Pons (tissue), 1 donor: ENCODE measurements around the gene RUBCN.

Source experiments
- DNase-seq: peaks from one replicate; pipeline ENCODE4 v3.0.0-alpha.2; 2016; ENCODE audit warnings: low spot score

RUBCN gene

DNA sequence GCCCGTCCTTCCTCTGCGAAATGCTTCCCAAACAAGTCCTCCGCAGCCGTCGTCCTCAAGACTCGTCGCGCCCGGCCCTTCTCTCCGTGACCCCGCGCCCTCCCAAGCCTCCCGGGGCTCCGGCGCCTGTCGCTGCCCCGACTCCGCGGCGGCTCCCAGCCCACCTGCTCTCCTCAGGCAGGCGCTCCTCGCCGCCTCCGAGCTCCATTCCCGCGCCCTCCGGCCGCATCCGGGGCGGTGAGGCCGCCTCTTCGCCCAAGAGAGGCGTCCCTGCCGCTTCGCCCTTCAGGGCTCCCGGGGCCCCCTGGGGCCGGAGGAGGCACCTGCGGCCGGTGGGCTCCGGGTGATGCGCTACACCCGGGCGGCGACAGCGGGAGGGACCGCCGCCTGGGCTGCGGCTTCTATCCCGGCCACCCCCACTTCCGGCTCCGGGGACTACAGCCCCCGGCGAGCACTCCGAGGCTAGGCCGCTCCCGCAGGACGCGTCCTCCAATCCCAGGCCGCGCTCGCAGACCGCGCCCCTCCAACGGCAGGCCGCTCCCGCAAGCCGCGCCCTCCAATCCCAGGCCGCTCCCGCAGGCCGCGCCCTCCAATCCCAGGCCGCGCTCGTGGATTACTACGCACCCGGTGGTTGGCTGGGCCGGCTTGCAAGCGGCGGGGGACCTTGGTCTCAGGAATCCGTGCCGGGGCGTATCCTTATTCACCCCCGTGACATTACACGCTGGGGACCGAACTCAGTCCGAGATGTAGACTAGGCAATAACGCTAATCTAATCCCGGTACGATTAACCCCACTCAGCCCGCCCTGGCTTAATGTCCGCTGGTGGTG is at the start of gene RUBCN:
Gene RUBCN, minus strand, starts transcription at position 414 of the 828 bp plus-strand sequence. Its CDS starts 185 bp downstream, at position 229.
- DNase-seq: peak; percentile 93

DNA sequence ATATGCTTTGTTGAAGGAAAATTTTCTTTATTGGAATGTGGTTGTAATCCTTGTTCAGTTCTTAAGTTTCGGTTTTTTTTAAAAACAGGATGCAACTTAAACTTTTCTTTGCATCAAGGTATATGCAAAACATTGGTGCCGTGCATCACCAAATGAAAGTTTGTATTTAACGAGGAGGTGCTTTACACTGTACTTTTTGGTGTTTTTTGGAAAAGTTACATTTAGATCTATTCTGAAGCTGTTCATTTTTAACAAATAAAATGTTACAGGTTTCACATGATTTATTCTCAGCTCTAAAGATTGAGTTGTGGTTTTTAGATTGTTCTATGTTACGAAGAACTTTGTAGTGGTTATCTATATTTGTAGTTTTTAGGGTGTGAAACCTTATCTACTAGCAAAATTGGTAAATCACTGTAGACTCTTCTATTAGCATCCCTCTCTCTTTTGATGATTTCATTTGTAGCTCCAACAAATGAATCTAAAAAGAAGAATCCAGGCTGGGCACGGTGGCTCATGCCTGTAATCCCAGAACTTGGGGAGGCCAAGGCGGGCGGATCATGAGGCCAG is 47.4 kb upstream of the RUBCN start:
- no peak for DNase-seq

DNA sequence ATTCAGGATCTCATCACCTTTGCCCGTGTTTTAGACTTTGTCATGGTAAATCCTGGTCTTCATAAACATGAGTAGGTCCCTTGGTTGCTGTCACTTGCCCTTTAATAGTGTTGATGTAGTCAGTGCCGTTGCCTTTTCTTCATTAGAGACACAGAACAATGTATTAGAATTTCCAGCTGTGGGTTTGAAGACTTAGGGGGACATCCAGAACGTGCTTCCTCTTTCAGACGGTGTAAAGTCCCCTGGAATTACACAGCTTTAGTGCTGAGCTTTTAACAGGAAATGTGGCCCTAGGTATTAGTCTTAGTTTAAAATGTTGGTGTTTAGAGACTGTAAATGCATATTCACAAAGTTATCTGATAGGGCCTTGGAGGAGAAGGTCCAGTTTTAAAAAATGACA is 45.5 kb upstream of the RUBCN start:
- no peak for DNase-seq

DNA sequence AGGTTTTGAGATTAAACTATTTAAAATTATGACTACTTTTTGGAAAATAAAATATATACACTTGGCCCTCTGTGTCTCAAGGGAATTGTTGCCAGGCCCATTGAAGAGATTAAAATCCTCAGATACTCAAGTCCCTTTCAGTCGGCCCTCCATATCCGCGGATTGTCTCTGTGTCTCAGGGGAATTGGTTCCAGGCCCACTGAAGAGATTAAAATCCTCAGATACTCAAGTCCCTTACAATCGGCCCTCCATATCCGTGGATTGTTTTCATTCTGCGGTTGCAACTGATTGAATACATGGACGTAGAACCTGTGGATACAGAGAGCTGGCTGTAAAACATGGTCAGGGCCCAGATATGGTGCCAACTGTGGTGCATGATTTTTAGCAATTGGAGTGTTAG is 38.6 kb upstream of the RUBCN start:
- no peak for DNase-seq

DNA sequence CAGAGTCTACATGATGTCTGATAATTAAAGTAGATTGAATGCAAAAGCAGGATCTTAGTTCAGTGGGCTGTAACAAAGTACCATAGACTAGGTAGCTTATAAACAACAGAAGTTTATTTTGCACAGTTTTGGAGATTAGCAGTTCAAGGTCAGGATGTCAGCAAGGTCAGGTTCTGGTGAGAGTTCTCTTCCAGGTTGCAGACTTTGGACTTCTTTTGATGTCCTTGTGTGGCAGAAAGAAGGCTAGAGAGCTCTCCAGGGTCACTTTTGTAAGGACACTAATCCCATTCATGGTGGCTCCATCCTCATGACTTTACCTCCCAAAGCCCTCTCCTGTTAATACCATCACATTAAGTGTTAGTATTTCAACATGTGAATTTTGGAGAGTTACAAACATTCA is 25.1 kb upstream of the RUBCN start:
- no peak for DNase-seq

DNA sequence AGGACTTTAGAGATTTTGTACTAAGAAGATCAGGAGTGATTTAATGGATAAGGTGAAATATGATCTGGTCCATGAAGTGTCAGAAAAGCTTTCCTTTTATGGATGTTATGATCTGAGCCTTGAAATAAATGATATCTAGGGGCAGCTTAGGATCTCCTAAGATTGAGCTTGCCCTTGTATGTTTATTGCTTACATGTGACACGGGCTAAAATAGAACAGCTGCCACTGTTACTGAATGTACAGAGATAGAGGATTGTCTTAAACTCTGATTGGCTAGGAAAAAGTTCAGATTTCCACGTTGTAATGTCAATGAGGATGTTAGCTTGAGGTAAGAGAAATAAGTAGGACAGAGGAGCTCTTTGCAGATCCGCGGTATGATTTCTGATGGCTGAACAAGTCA is 21.8 kb upstream of the RUBCN start:
- DNase-seq: no peak

DNA sequence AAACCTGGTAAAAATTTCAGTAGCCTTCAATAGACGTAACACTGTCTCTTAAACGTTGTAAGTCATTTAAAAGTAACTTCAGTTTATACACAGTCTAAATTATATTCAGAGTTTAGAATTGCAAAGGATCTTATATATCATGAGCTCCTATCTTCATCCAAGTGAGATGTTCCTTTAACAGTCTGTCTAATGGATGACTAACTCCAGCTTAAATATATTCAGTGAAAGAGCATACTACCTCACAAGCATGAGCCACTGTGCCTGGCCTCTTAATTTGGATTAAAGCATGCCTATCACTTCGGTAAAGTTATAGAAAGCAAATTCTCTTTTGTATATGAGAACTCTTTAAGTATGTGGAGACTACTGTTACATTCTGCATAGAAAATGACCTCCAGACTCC is 20.0 kb upstream of the RUBCN start:
- DNase-seq: no peak

DNA sequence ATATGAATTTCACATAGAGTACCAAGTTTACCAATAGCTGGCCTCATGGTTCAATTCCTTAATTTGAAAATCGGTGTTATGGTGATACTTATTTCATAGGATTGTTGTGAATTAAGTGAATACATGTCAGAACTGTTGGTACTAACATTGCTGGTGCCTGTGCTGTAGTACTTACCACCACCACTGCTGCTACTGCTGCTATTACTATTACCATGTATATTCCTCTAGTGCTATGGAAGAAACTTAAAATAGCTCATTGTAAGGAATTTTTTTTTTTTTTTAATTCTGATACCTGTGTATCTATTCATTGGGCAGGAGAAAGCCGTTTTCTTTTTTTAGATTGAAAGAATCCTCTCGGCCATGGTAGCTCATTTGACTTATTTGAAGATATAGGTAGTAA is 16.6 kb upstream of the RUBCN start:
- no peak for DNase-seq

DNA sequence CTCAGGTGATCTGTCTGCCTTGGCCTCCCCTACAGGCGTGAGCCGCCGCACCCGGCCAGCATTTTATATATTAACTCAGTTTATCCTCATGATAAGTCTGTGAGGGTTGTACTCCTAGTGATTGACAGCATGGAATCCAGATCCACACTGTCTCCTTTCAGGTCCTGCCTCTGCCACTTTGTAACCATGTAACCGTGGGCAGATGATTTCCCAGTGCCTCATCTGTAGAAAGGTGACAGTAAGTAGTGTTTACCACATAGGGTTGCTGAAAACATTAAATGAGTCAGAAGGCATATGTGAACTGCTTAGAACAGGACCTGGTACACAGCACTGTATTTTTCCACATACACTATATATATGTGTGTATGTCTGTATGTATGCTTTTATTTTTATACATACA is 15.4 kb upstream of the RUBCN start:
- DNase-seq: no peak

DNA sequence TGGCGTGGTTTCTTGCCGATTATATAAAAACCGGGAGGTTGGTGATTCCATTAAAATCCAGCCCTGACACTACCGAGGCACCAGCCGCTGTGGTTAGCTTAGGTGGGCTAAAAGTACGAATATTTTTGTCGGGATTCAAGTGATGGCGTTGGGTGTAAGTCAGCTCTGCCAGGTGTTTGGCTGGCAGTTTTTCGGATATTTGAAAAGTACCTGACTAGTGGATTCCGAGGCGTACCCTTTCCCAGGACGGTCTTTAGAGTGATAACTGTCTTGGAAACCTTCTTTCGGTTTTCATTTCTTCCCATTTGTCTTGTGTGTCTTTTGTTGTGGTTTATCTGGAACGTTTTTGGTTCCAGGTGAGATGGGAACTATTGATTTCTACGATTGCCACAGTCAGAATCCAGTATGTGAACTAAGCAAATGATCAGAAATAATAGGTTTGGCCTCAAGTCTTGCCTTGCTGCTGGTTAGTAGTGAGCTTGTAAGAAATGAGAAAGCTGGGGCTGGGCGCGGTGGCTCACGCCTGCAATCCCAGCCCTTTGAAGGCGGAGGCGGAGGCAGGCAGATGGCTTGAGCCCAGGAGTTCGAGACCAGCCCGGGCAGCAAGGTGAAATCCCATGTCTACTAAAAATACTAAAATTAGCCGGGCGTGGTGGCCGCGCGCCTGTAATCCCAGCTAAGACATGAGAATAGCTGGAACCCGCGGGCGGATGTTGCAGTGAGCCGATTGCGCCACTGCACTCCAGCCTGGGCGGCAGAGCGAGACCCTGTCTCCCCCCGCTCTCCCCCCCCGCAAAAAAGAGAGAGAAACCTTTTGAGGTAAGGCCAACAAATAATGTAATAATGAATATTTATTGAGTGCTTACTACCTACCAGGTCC is 14.4 kb upstream of the RUBCN start:
- DNase-seq: no peak

DNA sequence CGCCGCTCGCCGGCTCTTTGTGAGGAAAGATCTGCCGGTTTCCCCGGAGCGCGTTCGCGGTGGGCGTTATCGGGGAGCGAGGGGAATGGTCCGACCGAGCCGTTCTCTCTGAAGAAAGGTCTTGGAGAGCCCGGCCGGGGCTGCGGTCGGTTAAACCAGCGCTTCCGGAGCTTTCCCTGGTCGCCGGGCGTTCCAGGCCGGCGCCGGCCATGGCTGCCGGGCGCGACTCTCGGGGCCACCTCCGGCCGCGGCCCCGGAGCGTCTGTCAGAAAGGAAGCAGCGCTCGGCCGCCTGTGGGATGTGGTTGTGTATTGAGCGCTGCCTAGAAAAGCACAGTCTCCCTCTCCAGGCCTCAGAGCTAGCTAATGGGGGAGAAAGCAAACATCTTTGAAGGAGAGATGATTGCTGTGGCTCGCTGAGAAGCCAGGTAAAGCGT is 13.7 kb upstream of the RUBCN start:
- peak; percentile 62 for DNase-seq

DNA sequence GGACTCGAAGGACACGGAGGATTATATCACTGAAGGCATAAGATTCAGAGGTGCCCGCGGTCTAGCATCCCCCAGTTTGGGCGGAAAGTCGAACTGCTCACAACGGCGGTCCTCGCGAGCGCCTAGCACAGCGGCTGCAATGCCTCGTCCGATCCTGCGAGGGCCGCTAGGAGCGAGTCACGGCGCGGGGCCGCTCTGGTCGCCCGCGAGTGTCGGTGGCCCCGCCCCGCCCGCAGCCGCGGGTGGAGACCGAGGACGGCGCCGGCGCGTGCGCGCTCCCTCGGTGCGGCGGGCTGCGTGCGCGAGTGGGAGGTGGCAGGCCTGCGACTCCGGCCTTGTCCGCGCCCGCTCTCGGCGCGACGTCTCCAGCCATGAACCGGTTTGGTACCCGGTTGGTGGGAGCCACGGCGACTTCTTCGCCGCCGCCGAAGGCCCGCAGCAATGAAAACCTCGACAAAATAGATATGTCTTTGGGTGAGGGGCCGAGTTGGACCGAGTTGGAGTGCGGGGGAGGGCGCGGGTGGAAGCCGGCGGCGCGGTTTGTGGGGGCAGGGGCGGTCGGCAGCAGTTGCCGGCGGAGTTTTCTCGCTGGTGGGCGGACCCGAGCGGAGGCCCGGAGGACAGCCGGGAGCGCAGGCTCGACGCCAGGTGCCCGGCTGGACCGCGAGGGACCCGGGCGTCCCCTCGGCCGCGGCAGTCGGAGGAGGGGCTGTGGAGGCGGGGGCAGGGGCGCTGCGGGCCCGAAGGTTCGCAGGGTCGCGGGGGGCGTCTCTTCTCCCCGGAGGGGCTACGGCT is 13.1 kb upstream of the RUBCN start, which contains the start of gene FYTTD1:
Gene FYTTD1, plus strand, starts transcription at position 283 of the 795 bp plus-strand sequence. Its CDS starts 89 bp downstream, at position 372.
- peak; percentile 90 for DNase-seq

DNA sequence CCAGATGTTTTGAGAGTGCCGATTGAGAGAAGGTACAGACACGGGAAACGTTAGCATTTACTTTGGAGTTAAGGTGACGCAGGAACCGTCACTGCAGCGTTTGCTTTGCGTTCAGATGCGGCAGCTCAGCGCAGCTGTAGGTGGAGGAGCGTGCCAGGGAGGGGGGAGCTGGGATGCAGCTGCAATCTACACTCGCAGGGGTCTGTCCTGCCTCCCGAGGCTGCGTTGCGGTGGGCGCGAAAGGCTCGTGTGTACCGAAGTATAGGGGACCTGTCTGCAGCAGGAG is 12.6 kb upstream of the RUBCN start:
- peak; percentile 63 for DNase-seq

DNA sequence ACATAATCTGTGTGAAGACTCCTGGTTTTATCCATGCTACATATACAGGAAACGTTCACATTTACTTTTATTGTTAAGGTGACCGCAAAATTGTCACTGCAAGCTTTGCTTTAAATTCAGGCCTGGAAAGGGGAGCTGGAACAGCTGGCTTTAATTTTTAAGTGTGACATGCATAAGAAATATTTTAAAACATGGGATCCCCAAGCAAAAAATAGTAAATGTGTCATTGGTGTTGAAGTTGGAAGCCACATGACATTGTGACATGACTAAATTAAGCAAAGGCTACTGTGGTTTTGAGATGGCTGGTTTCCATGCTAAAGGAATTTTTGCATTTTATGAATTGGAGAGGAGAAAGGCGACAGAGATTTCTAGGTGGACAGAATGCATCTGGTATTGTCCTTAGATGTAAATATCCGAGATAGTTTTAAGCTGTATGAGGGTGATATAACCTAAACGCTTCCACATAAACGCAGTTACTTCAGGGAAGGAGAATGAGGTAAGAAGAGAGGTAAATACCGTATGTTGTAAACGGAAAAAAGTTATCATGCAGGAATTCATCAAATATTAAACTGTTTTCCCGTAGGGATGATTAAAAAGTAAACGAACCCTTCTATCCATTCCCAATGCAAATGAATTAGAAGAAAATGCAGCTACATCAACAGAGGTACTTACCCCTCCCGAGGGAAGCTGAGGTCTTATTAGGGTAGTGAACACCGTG is 12.1 kb upstream of the RUBCN start:
- peak; percentile 46 for DNase-seq

DNA sequence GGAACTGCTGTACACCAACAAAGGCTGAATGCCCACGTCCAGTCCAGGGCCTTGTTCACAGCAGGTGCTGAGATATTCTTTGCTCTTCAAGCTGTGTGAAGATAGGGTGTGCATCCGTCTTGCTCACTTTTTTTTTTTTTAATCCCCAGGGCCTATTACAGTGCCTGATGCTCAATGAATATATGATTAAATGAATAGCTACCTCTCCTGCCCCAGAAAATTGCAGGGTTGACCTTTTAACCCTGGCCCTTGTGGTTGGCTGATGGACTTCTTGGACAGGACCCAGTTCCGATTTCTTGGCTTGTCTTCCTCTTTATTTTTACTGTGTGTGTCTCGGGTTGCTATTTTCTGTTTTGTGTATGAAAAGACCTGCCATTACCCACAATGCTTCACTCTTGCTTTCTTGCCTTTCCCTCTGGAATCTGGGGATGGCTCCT is 10.1 kb upstream of the RUBCN start:
- no peak for DNase-seq

DNA sequence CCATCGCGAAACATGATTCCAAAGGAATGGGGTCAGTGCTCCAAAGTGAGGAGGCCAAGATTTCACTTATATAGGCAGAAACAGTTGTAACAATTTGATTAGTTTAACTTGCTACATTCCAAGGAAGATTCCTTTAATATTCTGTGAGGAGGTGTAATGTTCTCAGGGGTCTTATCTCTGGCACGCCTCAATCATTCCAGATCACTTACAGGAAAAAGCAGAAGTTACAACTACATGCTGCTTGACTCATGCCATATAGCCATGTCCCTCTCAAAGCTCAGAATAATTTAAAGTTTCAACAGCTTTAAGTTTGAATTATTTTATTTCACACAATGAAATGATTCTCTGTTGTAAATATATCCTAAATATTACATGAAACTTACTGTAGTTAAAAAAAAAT is 9.5 kb upstream of the RUBCN start:
- no peak for DNase-seq

DNA sequence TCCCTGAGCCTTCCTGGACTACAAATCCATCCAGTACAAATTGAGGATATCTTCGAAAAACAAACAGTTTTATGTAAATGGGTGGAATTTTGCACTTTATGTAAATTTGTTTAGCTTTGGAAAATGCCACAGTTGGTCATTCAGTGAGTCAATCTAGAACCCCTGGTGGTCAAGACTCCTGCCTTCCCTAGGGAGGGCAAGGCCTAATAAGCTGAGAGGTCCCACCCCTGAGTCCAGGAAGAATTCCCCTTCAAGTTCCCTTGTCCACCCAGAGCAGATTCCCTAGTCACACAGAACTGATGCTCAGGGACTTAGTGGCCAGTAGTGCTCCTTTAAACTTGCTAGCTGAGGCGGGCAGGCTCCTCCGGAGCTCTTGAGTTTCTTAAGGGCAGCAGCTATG is 6.1 kb upstream of the RUBCN start:
- no peak for DNase-seq

DNA sequence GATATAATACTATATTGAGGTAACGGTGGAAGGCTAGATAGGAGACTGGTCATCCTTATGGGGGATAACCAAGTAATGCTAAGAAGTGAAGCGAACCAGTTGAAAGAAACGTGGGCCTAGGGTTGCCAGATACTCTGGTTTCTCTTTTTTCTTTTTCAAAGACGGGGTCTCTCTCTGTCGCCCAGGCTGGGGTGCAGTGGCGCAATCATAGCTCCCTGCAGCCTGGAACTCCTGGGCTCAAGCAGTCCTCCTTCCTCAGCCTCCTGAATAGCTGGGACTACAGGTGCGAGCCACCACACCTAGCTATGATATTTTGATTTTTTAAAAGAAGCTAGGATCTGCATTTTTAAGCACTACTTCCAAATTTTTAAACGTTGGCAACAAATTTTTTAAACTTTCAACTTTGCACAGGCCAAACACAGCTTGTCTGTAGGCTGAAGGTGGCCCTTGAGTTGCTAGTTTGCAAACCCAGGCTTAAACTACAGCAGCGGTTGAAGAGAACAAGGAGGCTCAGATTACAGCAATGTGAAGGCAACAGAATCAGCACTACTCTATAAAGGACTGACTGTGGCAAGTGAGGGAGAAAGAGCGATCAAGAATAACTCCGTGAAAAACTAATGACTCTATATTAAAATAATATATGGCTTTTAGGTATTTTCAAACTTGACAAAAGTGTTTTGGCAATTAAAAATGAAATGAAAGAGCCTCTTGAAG is 1.2 kb upstream of the RUBCN start:
- DNase-seq: no peak

DNA sequence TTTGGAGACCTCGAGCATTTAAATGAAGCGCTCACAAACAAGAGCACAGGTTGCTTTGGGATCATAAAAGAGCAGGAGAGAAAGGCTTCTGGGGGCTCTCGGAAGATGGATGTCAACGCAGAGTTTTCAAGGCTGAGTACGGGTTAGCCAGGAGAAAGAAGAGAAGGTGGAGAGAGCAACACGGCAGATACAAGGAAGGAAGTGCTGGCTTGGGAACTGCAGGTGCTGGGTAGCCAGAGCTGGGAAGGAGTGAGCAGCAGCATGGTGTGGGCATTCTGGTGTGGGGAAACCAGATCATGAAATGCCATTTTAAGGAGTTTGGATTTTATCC is 580 bp upstream of the RUBCN start:
- DNase-seq: no peak

DNA sequence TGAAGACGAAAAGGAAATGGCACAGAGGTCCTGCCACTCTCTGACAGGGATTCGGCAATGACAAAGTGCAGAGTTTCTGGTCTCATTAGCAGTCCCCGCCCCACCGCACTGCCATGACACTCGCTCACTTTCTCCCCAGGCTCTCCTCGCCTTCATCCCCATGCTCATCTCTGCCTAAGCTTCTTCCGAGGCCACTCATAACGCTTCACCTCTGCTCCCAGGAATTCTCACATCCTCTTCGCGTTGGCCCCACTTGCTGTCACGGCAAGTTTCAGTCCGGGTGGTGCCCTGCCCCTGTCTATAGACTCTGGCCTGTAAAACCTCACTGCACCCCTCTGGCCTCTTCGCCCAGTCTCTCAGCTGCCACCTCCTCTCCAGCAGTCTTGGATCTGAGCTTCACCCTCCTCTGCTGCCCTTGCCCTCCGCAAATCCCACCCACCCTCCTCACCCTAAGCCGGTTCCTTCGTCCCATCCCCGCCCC is 654 bp downstream of the RUBCN start:
- DNase-seq: no peak
